Parathyroid adenoma (tissue), 2 donors: ENCODE data around the gene TCF7.

Source experiments
- H2AFZ ChIP-seq: fragments of 300-600 bp; sonication (generic); one replicate; pipeline ENCODE4 v1.7.0; 2017; ENCODE audit warnings: antibody characterized with exemption, mild to moderate bottlenecking
- H3K27ac ChIP-seq: fragments of 300-600 bp; sonication (generic); one replicate; pipeline ENCODE4 v1.7.0; 2017
- H3K27me3 ChIP-seq: fragments of 300-600 bp; sonication (generic); one replicate; pipeline ENCODE4 v1.7.0; 2017; ENCODE audit warnings: low read length; ENCODE audit not compliant: control insufficient read depth, insufficient read depth
- H3K36me3 ChIP-seq: fragments of 300-600 bp; sonication (generic); one replicate; pipeline ENCODE4 v1.7.0; 2017; ENCODE audit warnings: low read length; ENCODE audit not compliant: control insufficient read depth, insufficient read depth
- H3K4me1 ChIP-seq: fragments of 300-600 bp; sonication (generic); one replicate; pipeline ENCODE4 v1.7.0; 2017; ENCODE audit warnings: control low read depth
- H3K4me2 ChIP-seq: fragments of 300-600 bp; sonication (generic); one replicate; pipeline ENCODE4 v1.7.0; 2017; ENCODE audit warnings: low read length
- H3K4me3 ChIP-seq: fragments of 300-600 bp; sonication (generic); one replicate; pipeline ENCODE4 v1.7.0; 2017; ENCODE audit warnings: low read depth, low read length
- H3K79me2 ChIP-seq: fragments of 300-600 bp; sonication (generic); one replicate; pipeline ENCODE4 v1.7.0; 2017; ENCODE audit warnings: control low read depth
- H3K9ac ChIP-seq: fragments of 300-600 bp; sonication (generic); one replicate; pipeline ENCODE4 v1.7.0; 2017; ENCODE audit warnings: mild to moderate bottlenecking
- H3K9me3 ChIP-seq: fragments of 300-600 bp; sonication (generic); one replicate; pipeline ENCODE4 v1.7.0; 2017; ENCODE audit warnings: low read length; ENCODE audit not compliant: control insufficient read depth
- TF ChIP-seq, protein P1 (sequence below): fragments of 300-600 bp; sonication (generic); IDR thresholded peaks from one replicate; pipeline ENCODE4 v1.7.0; 2017; ENCODE audit warnings: antibody characterized with exemption, mild to moderate bottlenecking
- donor health status: primary hyperparathyroidism.

The TCF7 gene

DNA sequence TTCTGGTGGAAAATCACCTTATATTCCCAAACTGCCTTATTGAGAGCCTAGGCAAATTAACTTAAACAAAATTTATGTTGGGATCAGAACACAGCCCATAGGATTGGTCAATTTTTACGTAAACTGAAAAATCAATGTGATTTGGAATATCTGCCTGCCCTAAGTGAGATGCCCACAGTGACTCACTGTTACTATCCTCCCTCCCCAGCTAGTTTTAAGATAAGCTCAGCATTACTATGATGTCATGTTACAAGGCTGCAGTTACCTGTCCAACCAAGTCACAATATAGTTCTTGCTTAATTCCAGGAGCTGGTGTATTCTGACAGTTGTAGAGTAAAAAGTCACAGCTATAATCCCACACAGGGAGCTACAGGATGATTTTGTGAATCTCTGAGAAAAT lies 39.2 kb downstream of the TCF7 start:
- TF ChIP-seq, protein P1, sequence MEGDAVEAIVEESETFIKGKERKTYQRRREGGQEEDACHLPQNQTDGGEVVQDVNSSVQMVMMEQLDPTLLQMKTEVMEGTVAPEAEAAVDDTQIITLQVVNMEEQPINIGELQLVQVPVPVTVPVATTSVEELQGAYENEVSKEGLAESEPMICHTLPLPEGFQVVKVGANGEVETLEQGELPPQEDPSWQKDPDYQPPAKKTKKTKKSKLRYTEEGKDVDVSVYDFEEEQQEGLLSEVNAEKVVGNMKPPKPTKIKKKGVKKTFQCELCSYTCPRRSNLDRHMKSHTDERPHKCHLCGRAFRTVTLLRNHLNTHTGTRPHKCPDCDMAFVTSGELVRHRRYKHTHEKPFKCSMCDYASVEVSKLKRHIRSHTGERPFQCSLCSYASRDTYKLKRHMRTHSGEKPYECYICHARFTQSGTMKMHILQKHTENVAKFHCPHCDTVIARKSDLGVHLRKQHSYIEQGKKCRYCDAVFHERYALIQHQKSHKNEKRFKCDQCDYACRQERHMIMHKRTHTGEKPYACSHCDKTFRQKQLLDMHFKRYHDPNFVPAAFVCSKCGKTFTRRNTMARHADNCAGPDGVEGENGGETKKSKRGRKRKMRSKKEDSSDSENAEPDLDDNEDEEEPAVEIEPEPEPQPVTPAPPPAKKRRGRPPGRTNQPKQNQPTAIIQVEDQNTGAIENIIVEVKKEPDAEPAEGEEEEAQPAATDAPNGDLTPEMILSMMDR = no peak
- H3K79me2 ChIP-seq = peaks cover 37% of the 10 kb centered on the region
- no peak overlapping the region for H3K9ac ChIP-seq
- H3K4me3 ChIP-seq = no peak overlapping the region
- no peaks in the 10 kb centered on the region for H3K36me3 ChIP-seq
- H3K27ac ChIP-seq = no peak overlapping the region
- no peaks in the 10 kb centered on the region for H3K27me3 ChIP-seq
- peaks cover 4% of the 10 kb centered on the region for H3K4me1 ChIP-seq
- H3K4me2 ChIP-seq = no peak overlapping the region
- H2AFZ ChIP-seq = no peak overlapping the region
- H3K9me3 ChIP-seq = no peaks in the 10 kb centered on the region

- H3K4me2 ChIP-seq = no peak overlapping the region
- peaks cover 2% of the 10 kb centered on the region for H3K4me1 ChIP-seq
- TF ChIP-seq, protein P1 = no peak
- H3K4me3 ChIP-seq = no peak overlapping the region
- no peaks in the 10 kb centered on the region for H3K9me3 ChIP-seq
- no peak overlapping the region for H2AFZ ChIP-seq
- no peaks in the 10 kb centered on the region for H3K36me3 ChIP-seq
- H3K79me2 ChIP-seq = peaks cover 50% of the 10 kb centered on the region
- H3K27ac ChIP-seq = no peak overlapping the region
- no peaks in the 10 kb centered on the region for H3K27me3 ChIP-seq
- H3K9ac ChIP-seq = no peak overlapping the region
Observed at GRCh38 chr5:134161513-134162395, 47.3 kb downstream of the TCF7 start.

DNA sequence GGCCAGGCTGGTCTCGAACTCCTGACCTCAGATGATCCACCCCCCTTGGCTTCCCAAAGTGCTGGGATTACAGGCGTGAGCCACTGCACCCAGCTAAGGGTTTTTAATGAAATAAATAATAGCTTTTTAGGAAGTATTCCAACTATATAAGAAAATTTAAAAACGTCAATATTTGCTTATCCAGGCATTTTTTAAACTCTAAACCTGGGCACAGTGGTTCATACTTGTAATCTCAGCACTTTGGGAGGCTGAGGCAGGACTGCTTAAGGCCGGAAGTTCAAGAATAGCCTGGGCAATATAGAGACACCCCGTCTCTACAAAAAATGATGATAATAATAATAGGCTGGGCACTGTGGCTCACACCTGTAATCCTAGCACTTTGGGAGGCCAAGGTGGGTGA lies 48.1 kb downstream of the TCF7 start:
- Histone ChIP-seq H3K79me2 (peaks cover 56% of the 10 kb centered on the region), H3K4me1 (peaks cover 2% of the 10 kb centered on the region), H3K9ac (no peak overlapping the region), H3K4me2 (no peak overlapping the region), H3K27me3 (no peaks in the 10 kb centered on the region), H3K9me3 (no peaks in the 10 kb centered on the region), H3K36me3 (no peaks in the 10 kb centered on the region), H3K4me3 (no peak overlapping the region), H3K27ac (no peak overlapping the region), H2AFZ (no peak overlapping the region)
- TF ChIP-seq, protein P1 = no peak

- H3K9ac ChIP-seq = no peak overlapping the region
- TF ChIP-seq, protein P1 = no peak
- no peak overlapping the region for H3K4me2 ChIP-seq
Observed at GRCh38 chr5:134171972-134172371, 57.5 kb downstream of the TCF7 start.

More at GRCh38 chr5:134171972-134172371, 57.5 kb downstream of the TCF7 start:
- Histone ChIP-seq H3K79me2 (peaks cover 59% of the 10 kb centered on the region), H2AFZ (no peak overlapping the region), H3K36me3 (no peaks in the 10 kb centered on the region), H3K4me3 (no peak overlapping the region), H3K27ac (no peak overlapping the region), H3K4me1 (peaks cover 13% of the 10 kb centered on the region), H3K27me3 (no peaks in the 10 kb centered on the region), H3K9me3 (no peaks in the 10 kb centered on the region)
